DND-41 (cell line): Measurements from ENCODE around the gene MUC6.

Source experiments
- ATAC-seq: fragments of 200-7000 bp; cut with Tn5 transposase; 3 replicates; pipeline ENCODE4 v1.9.1; 2021; ENCODE audit warnings: low read depth; ENCODE audit not compliant: insufficient read depth
- DNase-seq: peaks from one replicate; pipeline ENCODE4 v3.0.0-alpha.2; 2020
- H2AFZ ChIP-seq: 2 replicates; pipeline ENCODE4 v1.6.0; 2012; ENCODE audit warnings: low read depth, low read length
- H3K27ac ChIP-seq: 2 replicates; pipeline ENCODE4 v1.5.1; 2012; ENCODE audit warnings: low read length, inconsistent platforms
- H3K27me3 ChIP-seq: fragments of 200-600 bp; sonication (generic); 2 replicates; pipeline ENCODE4 v1.6.0; 2012; ENCODE audit warnings: low read length, mild to moderate bottlenecking, inconsistent platforms; ENCODE audit not compliant: insufficient read depth, poor library complexity
- H3K36me3 ChIP-seq: 2 replicates; pipeline ENCODE4 v1.5.1; 2012; ENCODE audit warnings: low read length, inconsistent platforms; ENCODE audit not compliant: insufficient read depth
- H3K4me1 ChIP-seq: 2 replicates; pipeline ENCODE4 v1.5.1; 2012; ENCODE audit warnings: mild to moderate bottlenecking, low read length; ENCODE audit not compliant: insufficient read depth
- H3K4me2 ChIP-seq: 2 replicates; pipeline ENCODE4 v1.6.0; 2012; ENCODE audit warnings: mild to moderate bottlenecking, moderate library complexity, low read length, inconsistent platforms; ENCODE audit not compliant: insufficient read depth
- H3K4me3 ChIP-seq, 2 experiments: fragments of 200-600 bp in 1 of 2; shearing (Covaris generic) in 1 of 2; 2 replicates each; pipeline ENCODE4 v1.5.1; 2012 to 2016; ENCODE audit warnings: inconsistent platforms in 2 of 2, low read length in 2 of 2, mild to moderate bottlenecking in 2 of 2, low read depth in 1 of 2, moderate library complexity in 1 of 2
- H3K79me2 ChIP-seq: 2 replicates; pipeline ENCODE4 v1.6.0; 2012; ENCODE audit warnings: low read length, inconsistent platforms; ENCODE audit not compliant: insufficient read depth
- H3K9ac ChIP-seq: 2 replicates; pipeline ENCODE4 v1.6.0; 2012; ENCODE audit warnings: low read depth, mild to moderate bottlenecking, inconsistent platforms, low read length, moderate library complexity
- H3K9me3 ChIP-seq: 2 replicates; pipeline ENCODE4 v1.5.1; 2012; ENCODE audit warnings: low read length, moderate library complexity, mild to moderate bottlenecking, inconsistent platforms; ENCODE audit not compliant: insufficient read depth, severe bottlenecking
- H4K20me1 ChIP-seq: 2 replicates; pipeline ENCODE4 v1.6.0; 2012; ENCODE audit warnings: low read length; ENCODE audit not compliant: insufficient read depth
- EZH2 ChIP-seq: IDR thresholded peaks from 3 replicates; pipeline ENCODE4 v1.6.1; 2012; ENCODE audit warnings: borderline replicate concordance, low read depth, mild to moderate bottlenecking, moderate library complexity, low read length, inconsistent platforms; ENCODE audit not compliant: severe bottlenecking
- TF ChIP-seq, protein P1 (sequence below): IDR thresholded peaks from 2 replicates; pipeline ENCODE4 v1.5.1; 2012; ENCODE audit warnings: borderline replicate concordance, low read length, moderate library complexity, mild to moderate bottlenecking; ENCODE audit not compliant: poor library complexity, severe bottlenecking; ENCODE audit errors: extremely low read depth

Gene MUC6

DNA sequence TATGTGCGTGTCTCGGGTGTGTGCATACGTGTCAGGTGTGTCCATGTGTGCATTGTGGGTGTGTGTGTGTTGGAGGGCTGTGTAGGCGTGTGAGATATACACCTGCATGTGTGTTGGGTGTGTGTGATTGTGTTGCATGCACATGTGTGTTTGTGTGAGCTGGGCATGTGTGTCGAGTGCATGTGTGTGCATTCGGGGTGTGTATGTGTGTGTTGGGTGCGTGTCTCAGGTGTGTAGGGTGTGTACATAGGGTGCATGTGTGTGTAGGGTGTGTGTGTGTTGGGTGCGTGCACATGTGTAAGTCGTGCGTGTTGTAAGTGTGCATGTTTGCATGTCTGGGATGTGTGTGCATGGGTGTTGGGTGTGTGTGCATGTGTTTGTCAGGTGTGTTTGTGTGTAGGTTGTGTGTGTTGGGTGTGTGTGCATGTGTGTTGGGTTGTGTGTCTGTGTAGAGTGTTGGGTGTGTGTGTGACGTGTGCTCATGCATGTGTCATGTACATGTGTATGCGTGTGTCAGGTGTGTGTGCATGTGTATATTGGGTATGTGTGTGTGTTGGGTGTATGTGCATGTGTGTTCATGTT is 4.1 kb downstream of the MUC6 start:
- ATAC-seq (no peak), DNase-seq (no peak)
- Histone ChIP-seq H3K36me3 (no peaks in the 10 kb centered on the region), H3K4me3 (no peak overlapping the region), H3K4me1 (no peaks in the 10 kb centered on the region), H3K9ac (no peak overlapping the region), H2AFZ (no peak overlapping the region), H3K4me2 (no peak overlapping the region), H3K9me3 (no peaks in the 10 kb centered on the region), H3K27ac (no peak overlapping the region), H3K79me2 (no peaks in the 10 kb centered on the region), H3K27me3 (no peaks in the 10 kb centered on the region), H4K20me1 (no peaks in the 10 kb centered on the region; the same call in 1 of the 2 replicates)
- TF ChIP-seq EZH2: no peak
- TF ChIP-seq, protein P1, sequence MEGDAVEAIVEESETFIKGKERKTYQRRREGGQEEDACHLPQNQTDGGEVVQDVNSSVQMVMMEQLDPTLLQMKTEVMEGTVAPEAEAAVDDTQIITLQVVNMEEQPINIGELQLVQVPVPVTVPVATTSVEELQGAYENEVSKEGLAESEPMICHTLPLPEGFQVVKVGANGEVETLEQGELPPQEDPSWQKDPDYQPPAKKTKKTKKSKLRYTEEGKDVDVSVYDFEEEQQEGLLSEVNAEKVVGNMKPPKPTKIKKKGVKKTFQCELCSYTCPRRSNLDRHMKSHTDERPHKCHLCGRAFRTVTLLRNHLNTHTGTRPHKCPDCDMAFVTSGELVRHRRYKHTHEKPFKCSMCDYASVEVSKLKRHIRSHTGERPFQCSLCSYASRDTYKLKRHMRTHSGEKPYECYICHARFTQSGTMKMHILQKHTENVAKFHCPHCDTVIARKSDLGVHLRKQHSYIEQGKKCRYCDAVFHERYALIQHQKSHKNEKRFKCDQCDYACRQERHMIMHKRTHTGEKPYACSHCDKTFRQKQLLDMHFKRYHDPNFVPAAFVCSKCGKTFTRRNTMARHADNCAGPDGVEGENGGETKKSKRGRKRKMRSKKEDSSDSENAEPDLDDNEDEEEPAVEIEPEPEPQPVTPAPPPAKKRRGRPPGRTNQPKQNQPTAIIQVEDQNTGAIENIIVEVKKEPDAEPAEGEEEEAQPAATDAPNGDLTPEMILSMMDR: no peak

DNA sequence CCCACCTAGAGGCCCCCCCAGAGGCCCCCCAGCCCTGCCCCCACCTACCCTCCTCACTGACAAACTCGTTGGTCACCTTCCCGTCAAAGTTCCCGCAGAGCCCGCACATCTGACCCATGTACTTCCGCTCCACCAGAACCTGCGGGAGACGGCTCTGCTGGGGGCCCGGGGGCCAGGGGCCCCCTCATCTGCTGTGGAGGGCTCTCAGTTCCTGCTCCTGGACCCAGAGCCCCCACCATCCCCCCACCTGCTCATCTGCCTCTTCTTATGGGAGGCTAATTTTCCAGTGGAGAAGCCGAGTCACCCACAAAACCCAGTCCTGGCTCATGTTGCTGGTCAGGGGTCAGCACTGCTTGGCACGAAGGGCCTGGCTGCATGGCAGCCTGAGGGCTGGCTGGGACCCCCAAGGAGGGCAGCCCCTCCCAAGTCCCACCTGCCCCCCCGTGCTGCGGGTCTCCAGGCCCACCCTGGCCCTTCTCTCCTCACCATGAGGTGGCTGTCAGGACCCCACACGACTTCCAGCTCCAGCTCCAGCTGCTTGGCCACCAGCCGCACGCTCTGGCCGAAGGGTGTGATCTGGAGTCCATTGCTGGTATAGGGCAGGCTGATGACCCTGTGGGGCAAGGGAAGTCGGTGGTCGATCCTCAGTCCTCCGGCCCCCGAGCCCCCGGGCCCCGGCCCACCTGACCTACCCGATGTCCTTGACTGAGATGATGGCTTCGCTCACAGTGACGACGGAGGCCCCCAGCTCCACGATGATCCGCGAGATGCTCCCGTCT is 5.2 kb downstream of the MUC6 start:
- Histone ChIP-seq H2AFZ (no peak overlapping the region), H3K27me3 (no peaks in the 10 kb centered on the region), H3K4me1 (no peaks in the 10 kb centered on the region), H3K9ac (no peak overlapping the region), H4K20me1 (no peaks in the 10 kb centered on the region; the same call in 1 of the 2 replicates), H3K36me3 (no peaks in the 10 kb centered on the region), H3K4me3 (no peak overlapping the region), H3K79me2 (no peaks in the 10 kb centered on the region), H3K4me2 (no peak overlapping the region), H3K27ac (no peak overlapping the region), H3K9me3 (no peaks in the 10 kb centered on the region)
- DNase-seq (no peak), ATAC-seq (no peak)
- no peak for TF ChIP-seq EZH2
- TF ChIP-seq, protein P1: no peak

DNA sequence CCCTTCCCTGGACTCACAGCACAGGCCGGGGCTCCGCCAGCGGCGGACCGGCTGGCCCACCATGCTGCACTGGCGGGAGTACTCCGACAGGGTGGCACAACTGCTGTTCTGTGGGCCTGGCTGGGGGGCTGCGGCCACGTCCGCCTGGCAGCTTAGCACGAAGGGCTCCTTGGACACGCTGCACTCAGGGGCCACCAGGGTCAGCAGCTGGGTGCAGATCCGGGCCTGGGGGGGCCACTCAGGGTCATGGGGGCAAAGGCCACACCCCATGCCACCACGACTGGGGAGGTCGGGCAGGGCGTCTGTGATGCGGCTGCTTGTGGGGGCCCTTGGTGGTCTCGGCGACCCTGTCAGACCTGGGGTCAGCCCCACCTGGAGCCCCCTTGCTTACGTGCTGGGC is 6.0 kb downstream of the MUC6 start:
- no peak overlapping the region for H3K9ac ChIP-seq
- H3K4me1 ChIP-seq: no peaks in the 10 kb centered on the region
- no peak overlapping the region for H2AFZ ChIP-seq
- no peak overlapping the region for H3K4me3 ChIP-seq
- no peaks in the 10 kb centered on the region for H3K79me2 ChIP-seq
- ATAC-seq: no peak
- no peaks in the 10 kb centered on the region; the same call in 1 of the 2 replicates for H4K20me1 ChIP-seq
- no peaks in the 10 kb centered on the region for H3K27me3 ChIP-seq
- no peak for DNase-seq
- no peak overlapping the region for H3K27ac ChIP-seq
- H3K4me2 ChIP-seq: no peak overlapping the region
- TF ChIP-seq EZH2: no peak
- TF ChIP-seq, protein P1: no peak
- no peaks in the 10 kb centered on the region for H3K36me3 ChIP-seq
- H3K9me3 ChIP-seq: no peaks in the 10 kb centered on the region
